Fibroblast of skin of right quadriceps (primary cell): Measurements from ENCODE around the gene FBXO41.

ENCODE experiments used
- DNase-seq: peaks from one replicate; pipeline ENCODE4 v3.0.0-alpha.2; 2013

The FBXO41 gene

GRCh38 chr2:73260338-73260984 is 23.8 kb downstream of the FBXO41 start:
- DNase-seq: peak; percentile 15

- DNase-seq: no peak
Measured at GRCh38 chr2:73259704-73260337, 24.5 kb downstream of the FBXO41 start.

DNA sequence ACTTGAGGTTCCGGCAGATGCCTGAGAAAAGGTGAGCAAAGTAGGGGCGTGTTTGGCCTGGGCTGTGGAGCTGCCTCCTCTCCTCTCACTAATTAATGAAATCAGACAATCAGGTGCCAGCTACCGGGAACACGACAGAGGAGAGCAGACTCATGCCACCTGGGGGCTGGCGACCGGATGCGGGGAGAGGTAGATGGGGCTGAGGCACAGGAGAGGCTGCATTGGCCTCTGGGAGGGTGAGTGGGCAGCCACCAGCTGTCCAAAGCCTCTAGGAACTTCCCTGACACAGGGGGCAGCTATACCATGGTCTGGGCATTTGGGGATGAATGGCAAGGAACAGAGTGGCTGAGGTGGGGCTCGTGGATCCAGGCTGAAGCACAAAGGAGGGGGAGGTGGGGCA is 25.0 kb downstream of the FBXO41 start:
- no peak for DNase-seq

GRCh38 chr2:73258913-73259215 is 25.4 kb downstream of the FBXO41 start:
- DNase-seq: no peak

- DNase-seq: no peak
Measured at GRCh38 chr2:73258186-73258912, 25.9 kb downstream of the FBXO41 start.

- DNase-seq: no peak
Measured at GRCh38 chr2:73257425-73258125, 26.7 kb downstream of the FBXO41 start.

DNA sequence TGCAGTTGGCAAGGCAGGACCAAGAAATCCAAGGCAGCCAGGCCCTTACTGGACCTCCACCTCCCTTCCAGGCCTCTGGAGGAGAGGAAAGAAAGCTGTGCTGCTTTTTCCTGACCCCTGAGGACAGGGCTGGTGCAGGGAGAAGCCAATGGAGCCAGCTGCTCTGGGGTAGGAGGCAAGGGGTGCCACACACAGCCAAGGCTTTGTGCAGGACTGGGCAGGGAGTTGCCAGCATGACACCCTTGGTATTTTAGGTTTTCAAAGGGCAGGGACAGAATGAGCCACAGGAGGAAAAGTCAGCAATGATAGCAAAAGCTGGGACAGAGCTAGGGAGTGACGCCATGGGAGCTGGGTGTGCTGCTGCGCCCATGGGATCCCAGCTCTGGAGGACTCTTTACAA is 27.3 kb downstream of the FBXO41 start:
- no peak for DNase-seq

GRCh38 chr2:73256618-73256922 is 27.7 kb downstream of the FBXO41 start:
- DNase-seq: no peak

GRCh38 chr2:73255907-73256617 is 28.2 kb downstream of the FBXO41 start:
- DNase-seq: no peak

- no peak for DNase-seq
Measured at GRCh38 chr2:73255007-73255644, 29.2 kb downstream of the FBXO41 start.

DNA sequence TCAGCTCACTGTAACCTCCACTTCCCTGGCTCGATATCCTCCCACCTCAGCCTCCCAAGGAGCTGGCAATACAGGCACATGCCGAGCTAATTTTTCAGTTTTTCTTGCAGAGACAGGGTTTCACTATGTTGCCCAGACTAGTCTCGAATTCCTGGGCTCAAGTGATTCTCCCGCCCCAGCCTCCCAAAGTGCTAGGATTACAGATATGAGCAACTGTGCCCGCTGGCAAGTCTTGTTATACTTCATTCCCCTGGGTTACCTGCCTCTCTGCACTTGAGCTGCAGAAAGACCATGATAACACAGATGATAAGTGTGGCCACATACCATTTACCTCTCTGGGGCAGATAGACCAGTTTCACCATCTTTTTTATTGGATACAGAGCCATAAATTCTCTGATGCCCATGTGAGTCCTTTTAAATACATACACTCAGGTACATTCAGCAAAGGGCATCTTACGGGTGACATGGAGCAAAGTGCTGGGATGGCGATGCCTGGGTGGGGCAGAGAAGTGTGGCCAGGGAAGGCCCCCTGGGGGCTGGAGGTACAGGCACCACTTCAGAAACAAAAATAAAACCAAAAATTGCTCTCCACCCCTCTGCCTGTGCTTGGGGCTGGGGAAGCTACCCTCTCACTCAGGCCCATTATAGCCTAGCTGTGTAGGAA is 29.8 kb downstream of the FBXO41 start:
- no peak for DNase-seq

- no peak for DNase-seq
Measured at GRCh38 chr2:73253901-73254300, 30.4 kb downstream of the FBXO41 start.

GRCh38 chr2:73253400-73253799 is 30.9 kb downstream of the FBXO41 start:
- no peak for DNase-seq

DNA sequence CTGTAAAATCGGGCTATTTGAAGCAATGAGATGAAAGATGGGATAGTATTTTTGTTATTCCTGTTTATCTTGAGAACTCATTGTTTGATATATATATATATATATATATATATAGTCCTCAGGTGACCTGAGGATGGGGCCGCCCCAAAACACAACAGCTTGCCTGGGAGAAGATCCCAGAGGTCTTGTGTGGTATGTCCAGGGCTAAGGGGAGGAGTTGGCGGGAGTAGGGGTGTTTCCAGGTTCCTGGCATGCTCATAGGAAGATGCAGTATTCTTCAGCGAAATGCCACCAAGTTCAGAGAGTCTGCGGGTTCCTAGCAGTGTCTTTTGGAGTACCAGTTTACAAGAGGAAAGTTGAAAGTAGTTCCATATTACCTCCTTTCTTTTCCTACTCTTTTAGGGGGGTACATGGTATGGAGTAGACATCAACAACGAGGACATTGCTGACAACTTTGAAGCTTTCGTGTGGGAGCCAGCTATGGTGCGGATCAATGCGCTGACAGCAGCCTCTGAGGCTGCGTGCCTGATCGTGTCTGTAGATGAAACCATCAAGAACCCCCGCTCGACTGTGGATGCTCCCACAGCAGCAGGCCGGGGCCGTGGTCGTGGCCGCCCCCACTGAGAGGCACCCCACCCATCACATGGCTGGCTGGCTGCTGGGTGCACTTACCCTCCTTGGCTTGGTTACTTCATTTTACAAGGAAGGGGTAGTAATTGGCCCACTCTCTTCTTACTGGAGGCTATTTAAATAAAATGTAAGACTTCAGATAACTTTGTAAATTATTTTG is 31.8 kb downstream of the FBXO41 start:
- no peak for DNase-seq

DNA sequence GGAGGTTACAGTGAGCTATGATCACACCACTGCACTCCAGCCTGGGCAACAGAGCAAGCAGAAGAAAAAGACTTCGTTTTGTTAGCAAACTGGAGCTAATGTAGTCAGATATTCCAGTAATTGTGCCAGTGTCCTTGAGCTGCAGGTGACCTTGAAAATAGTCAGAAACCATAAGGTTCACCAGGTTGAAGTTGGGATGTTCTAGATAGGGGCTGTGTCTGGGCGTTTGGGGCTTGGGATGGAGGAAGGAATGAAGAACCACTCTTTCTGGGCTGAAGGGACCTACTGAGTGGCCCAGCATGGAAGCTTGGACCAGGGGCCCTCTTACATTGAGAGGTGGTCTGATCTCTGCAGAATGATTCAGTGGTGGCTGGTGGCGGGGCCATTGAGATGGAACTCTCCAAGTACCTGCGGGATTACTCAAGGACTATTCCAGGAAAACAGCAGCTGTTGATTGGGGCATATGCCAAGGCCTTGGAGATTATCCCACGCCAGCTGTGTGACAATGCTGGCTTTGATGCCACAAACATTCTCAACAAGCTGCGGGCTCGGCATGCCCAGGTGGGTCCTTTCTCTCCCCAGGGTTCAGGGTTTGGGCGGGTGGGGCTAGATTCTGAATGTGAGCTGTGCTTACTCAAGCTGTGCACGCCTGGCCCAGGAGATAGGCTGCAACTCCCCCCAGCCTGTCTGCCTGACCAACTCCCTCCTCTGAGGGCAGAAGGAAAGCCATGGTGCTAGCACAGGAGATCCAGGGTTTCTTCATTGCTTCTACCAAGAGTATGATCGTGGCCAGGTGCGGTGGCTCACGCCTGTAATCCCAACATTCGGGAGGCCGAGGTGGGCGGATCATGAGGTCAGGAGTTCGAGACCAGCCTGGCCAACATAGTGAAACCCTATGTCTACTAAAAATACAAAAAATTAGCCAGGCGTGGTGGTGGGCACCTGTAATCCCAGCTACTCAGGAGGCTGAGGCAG is 33.1 kb downstream of the FBXO41 start:
- DNase-seq: no peak

DNA sequence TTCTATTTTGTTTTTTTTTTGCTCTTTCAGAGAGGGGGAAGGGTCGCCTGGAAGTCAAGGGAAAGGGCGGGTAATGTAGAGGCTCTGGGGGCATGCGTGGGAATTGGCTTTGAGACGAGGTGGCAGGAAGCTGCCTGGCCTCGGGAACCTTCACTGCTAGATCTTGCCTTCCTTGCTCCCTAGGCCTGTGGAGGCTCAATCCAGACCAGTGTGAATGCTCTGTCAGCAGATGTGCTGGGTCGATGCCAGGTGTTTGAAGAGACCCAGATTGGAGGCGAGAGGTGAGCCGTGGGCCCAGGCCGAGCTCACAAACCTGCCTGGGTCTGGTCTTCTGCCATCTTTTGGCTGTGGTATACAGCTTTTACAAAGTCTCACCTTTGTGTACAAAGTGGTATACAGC is 34.6 kb downstream of the FBXO41 start:
- DNase-seq: no peak

GRCh38 chr2:73246850-73247249 is 37.4 kb downstream of the FBXO41 start:
- DNase-seq: no peak

DNA sequence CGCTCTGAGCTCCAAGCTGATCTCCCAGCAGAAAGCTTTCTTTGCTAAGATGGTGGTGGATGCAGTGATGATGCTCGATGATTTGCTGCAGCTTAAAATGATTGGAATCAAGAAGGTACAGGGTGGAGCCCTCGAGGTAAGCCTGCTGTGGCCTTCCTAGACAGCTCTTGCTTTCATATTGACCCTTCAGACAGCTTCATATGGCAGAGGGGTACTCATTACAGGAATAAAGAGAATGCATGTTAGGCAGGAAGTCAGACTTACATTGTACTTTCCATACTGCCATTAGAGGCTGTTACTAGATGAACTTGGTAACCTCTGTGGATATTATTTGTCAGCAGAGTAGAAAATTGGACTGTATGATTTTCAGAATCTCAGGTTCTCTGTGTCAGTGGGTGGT is 39.7 kb downstream of the FBXO41 start:
- no peak for DNase-seq

DNA sequence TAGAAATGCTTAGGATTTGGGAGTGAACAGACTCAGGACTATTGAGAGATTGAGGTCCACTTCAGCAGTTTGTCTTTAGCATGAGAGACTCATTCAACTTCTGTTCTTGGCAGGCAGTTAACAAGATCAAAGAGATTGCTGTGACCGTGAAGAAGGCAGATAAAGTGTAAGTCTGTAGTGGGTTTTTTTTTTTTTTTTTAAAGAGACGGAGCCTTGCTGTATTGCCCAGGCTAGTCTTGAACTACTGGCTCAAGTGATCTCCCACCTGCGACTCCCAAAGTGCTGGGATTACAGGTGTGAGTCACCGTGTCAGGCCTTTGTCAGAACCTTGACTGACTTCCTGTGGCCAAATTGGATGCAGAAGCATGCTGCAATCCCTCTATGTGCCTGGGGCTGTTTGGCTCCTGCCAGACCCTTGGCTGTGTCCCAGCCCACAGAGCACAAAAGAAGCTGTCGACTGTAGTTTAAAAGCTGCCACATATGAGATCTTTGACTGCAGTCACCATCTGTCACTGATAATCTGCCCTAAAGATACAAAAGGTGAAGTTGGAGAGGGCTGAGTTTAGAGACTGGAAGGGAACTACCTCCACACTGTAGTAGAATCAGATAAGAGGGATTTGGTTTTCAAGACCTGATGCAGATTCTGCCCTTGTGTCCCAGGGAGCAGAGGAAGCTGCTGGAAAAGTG is 40.3 kb downstream of the FBXO41 start:
- no peak for DNase-seq

DNA sequence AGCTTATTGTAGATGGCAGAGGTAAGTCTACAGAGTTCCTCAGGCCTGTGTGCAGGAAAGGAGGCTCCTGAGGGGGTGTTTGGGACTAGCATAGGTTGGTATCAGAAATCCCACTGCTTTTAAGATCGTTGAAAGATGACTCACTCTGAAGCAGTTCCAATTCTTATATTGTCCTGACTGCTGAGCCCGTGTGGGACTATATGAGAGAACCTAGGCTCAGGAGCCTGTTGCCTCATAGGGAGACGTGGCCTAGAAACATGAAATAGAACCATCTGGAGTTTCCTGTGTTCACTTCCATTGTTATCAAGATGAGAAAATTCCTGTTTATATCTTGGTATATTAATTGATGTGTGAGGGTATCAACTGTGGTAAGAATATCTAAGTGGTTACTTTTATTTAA is 44.5 kb downstream of the FBXO41 start:
- DNase-seq: peak; percentile 39
